ENCODE data around the gene RBM26.

Gene RBM26

GRCh38 chr13:79448413-79448812 lies 42.4 kb upstream of the RBM26 start:
- Histone ChIP-seq H3K4me3 (replicated peaks; ENCODE audit: low read depth, low read length) (no peak overlapping the region), H3K36me3 (ENCODE audit: control insufficient read depth, insufficient read depth, low read length) (no peaks in the 10 kb centered on the region), H3K27me3 (replicated peaks; ENCODE audit: control insufficient read depth, insufficient read depth, low read length) (no peaks in the 10 kb centered on the region)
- TF ChIP-seq, protein P1, sequence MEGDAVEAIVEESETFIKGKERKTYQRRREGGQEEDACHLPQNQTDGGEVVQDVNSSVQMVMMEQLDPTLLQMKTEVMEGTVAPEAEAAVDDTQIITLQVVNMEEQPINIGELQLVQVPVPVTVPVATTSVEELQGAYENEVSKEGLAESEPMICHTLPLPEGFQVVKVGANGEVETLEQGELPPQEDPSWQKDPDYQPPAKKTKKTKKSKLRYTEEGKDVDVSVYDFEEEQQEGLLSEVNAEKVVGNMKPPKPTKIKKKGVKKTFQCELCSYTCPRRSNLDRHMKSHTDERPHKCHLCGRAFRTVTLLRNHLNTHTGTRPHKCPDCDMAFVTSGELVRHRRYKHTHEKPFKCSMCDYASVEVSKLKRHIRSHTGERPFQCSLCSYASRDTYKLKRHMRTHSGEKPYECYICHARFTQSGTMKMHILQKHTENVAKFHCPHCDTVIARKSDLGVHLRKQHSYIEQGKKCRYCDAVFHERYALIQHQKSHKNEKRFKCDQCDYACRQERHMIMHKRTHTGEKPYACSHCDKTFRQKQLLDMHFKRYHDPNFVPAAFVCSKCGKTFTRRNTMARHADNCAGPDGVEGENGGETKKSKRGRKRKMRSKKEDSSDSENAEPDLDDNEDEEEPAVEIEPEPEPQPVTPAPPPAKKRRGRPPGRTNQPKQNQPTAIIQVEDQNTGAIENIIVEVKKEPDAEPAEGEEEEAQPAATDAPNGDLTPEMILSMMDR (IDR thresholded peaks at IDR 0.05; ENCODE audit: insufficient read depth, low read length, poor library complexity, severe bottlenecking), result no peak
- no peak for DNase-seq (ENCODE audit: extremely low read depth, insufficient read length)

DNA sequence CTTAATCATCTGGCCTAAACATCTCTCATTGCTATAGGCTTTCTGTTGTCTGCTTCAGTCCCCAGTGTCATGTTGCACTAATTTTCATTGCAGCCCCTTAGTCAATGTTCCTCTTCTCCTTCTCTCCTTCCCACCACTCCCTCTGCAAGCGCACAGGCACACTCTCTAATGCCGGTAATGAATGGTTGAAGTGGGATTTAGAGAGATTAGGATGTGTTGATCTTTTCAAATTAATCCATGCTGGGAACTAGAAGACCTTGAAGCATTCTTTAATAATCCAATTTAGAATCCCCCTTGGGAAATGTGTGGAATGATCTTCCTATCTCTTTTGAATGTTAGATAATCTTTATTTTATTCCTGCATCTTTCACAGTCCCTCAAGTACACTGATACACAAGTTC lies 41.7 kb upstream of the RBM26 start:
- no peak overlapping the region for H3K4me3 ChIP-seq (replicated peaks; ENCODE audit: low read depth, low read length)
- H3K36me3 ChIP-seq (ENCODE audit: control insufficient read depth, insufficient read depth, low read length), result no peaks in the 10 kb centered on the region
- H3K27me3 ChIP-seq (replicated peaks; ENCODE audit: control insufficient read depth, insufficient read depth, low read length), result no peaks in the 10 kb centered on the region
- DNase-seq (ENCODE audit: extremely low read depth, insufficient read length), result no peak
- TF ChIP-seq, protein P1 (IDR thresholded peaks at IDR 0.05; ENCODE audit: insufficient read depth, low read length, poor library complexity, severe bottlenecking), result no peak

GRCh38 chr13:79447141-79447540 lies 41.1 kb upstream of the RBM26 start:
- H3K36me3 ChIP-seq (ENCODE audit: control insufficient read depth, insufficient read depth, low read length), result no peaks in the 10 kb centered on the region
- no peak for DNase-seq (ENCODE audit: extremely low read depth, insufficient read length)
- no peak overlapping the region for H3K4me3 ChIP-seq (replicated peaks; ENCODE audit: low read depth, low read length)
- TF ChIP-seq, protein P1 (IDR thresholded peaks at IDR 0.05; ENCODE audit: insufficient read depth, low read length, poor library complexity, severe bottlenecking), result no peak
- H3K27me3 ChIP-seq (replicated peaks; ENCODE audit: control insufficient read depth, insufficient read depth, low read length), result no peaks in the 10 kb centered on the region

GRCh38 chr13:79445968-79446645 lies 40.1 kb upstream of the RBM26 start:
- H3K27me3 ChIP-seq (replicated peaks; ENCODE audit: control insufficient read depth, insufficient read depth, low read length), result no peaks in the 10 kb centered on the region
- H3K36me3 ChIP-seq (ENCODE audit: control insufficient read depth, insufficient read depth, low read length), result no peaks in the 10 kb centered on the region
- H3K4me3 ChIP-seq (replicated peaks; ENCODE audit: low read depth, low read length), result no peak overlapping the region
- TF ChIP-seq, protein P1 (IDR thresholded peaks at IDR 0.05; ENCODE audit: insufficient read depth, low read length, poor library complexity, severe bottlenecking), result no peak
- no peak for DNase-seq (ENCODE audit: extremely low read depth, insufficient read length)

DNA sequence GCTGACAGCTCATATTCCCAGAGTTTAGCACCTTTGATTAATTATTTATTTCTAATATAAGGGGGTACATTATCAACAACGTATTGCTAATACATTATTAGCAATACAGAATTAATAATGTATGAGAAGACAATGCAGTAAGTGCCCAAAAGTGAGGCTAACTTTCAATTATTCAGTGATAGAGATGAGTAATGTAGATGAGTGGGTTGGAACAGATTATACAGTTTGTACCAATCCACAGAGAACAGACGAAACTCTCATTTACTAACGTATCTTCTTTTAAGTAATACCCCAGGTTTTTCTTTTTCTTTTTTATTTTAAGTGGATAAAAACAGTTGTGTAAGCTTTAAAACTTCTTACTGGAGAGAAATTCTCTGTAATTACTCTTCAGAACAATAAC lies 36.7 kb upstream of the RBM26 start:
- Histone ChIP-seq H3K4me3 (replicated peaks; ENCODE audit: low read depth, low read length) (no peak overlapping the region), H3K27me3 (replicated peaks; ENCODE audit: control insufficient read depth, insufficient read depth, low read length) (no peaks in the 10 kb centered on the region), H3K36me3 (ENCODE audit: control insufficient read depth, insufficient read depth, low read length) (no peaks in the 10 kb centered on the region)
- TF ChIP-seq, protein P1 (IDR thresholded peaks at IDR 0.05; ENCODE audit: insufficient read depth, low read length, poor library complexity, severe bottlenecking), result no peak
- no peak for DNase-seq (ENCODE audit: extremely low read depth, insufficient read length)

DNA sequence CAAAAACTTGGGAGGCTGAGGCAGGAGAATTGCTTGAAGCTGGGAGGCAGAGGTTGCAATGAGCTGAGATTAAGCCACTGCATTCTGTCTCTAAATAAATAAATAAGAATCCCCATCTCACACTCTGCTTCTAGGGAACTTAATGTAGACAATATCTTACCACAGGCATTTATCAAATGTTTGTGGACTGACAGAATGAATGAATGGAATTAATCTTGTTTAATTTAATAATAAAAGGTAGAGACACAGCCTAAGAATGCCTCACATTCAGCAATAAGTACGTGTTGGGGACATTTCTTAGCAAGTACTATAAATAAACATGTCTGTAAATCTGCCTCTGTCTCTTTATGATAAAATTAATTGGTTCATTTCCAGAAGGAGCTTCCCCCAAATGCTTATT lies 36.2 kb upstream of the RBM26 start:
- TF ChIP-seq, protein P1 (IDR thresholded peaks at IDR 0.05; ENCODE audit: insufficient read depth, low read length, poor library complexity, severe bottlenecking), result no peak
- Histone ChIP-seq H3K4me3 (replicated peaks; ENCODE audit: low read depth, low read length) (no peak overlapping the region), H3K27me3 (replicated peaks; ENCODE audit: control insufficient read depth, insufficient read depth, low read length) (no peaks in the 10 kb centered on the region), H3K36me3 (ENCODE audit: control insufficient read depth, insufficient read depth, low read length) (no peaks in the 10 kb centered on the region)
- no peak for DNase-seq (ENCODE audit: extremely low read depth, insufficient read length)
